Measurements from ENCODE around the gene HDGFL3. TPM values are rescaled to one million over a fixed set of nuclear protein-coding genes. Genes with fewer than 3 reads are reported as not detected.
A peak's percentile ranks its signal among the peaks of the same experiment; 100 is the strongest.

Gene HDGFL3
- total and polyA plus RNA-seq, 4 donors, result 7.3 to 41.0 (median 19.7) TPM

- H3K4me1 ChIP-seq (ENCODE audit: control insufficient read depth in 5 of 5, insufficient read depth in 5 of 5, low read length in 5 of 5), result peaks cover 0 to 31% (median 0%) of the 10 kb centered on the region in 5 donors
These were observed 95.2 kb downstream of the HDGFL3 start for GRCh38 chr15:83112233-83112955.

GRCh38 chr15:83111149-83111548 lies 96.5 kb downstream of the HDGFL3 start:
- H3K9ac ChIP-seq (ENCODE audit: insufficient read depth in 1 of 2, low read length in 2 of 2), result no peak overlapping the region
- TF ChIP-seq CTCF (IDR thresholded peaks at IDR 0.05; ENCODE audit: control extremely low read depth, extremely low read depth), result no peak
- H3K36me3 ChIP-seq (ENCODE audit: control insufficient read depth in 4 of 4, insufficient read depth in 4 of 4, low read length in 4 of 4), result peaks cover 0 to 6% (median 0%) of the 10 kb centered on the region in 4 donors
- H3K27ac ChIP-seq (ENCODE audit: low read depth in 1 of 2, low read length in 1 of 2), result no peak overlapping the region
- no peaks in the 10 kb centered on the region for H3K9me3 ChIP-seq (ENCODE audit: control insufficient read depth in 4 of 4, insufficient read depth in 3 of 4, low read length in 3 of 4)
- WGBS, 2 donors, result 95 to 100% methylated on average over 3 of the region's 3 CpGs
- ATAC-seq (ENCODE audit: insufficient read depth, low FRiP score), result no peak
- H3K4me3 ChIP-seq, result no peak overlapping the region
- no peak for DNase-seq
- H3K4me1 ChIP-seq (ENCODE audit: control insufficient read depth in 5 of 5, insufficient read depth in 5 of 5, low read length in 5 of 5), result peaks cover 0 to 33% (median 0%) of the 10 kb centered on the region in 5 donors
- H3K27me3 ChIP-seq (ENCODE audit: control insufficient read depth in 3 of 3, insufficient read depth in 3 of 3, low read length in 2 of 3), result peaks cover 0 to 20% (median 19%) of the 10 kb centered on the region in 3 donors

More at GRCh38 chr15:83112233-83112955, 95.2 kb downstream of the HDGFL3 start:
- 57 to 68% methylated on average over 8 of the region's 8 CpGs for WGBS, 2 donors
- peaks cover 0 to 15% (median 12%) of the 10 kb centered on the region in 3 donors for H3K27me3 ChIP-seq (ENCODE audit: control insufficient read depth in 3 of 3, insufficient read depth in 3 of 3, low read length in 2 of 3)
- no peaks in the 10 kb centered on the region for H3K9me3 ChIP-seq (ENCODE audit: control insufficient read depth in 4 of 4, insufficient read depth in 3 of 4, low read length in 3 of 4)
- H3K4me3 ChIP-seq, result no peak overlapping the region
- H3K36me3 ChIP-seq (ENCODE audit: control insufficient read depth in 4 of 4, insufficient read depth in 4 of 4, low read length in 4 of 4), result peaks cover 0 to 6% (median 0%) of the 10 kb centered on the region in 4 donors
- peak overlapping the region in 1 of 2 donors; percentile 65 for H3K27ac ChIP-seq (ENCODE audit: low read depth in 1 of 2, low read length in 1 of 2)
- no peak for TF ChIP-seq CTCF (IDR thresholded peaks at IDR 0.05; ENCODE audit: control extremely low read depth, extremely low read depth)
- no peak overlapping the region for H3K9ac ChIP-seq (ENCODE audit: insufficient read depth in 1 of 2, low read length in 2 of 2)
- ATAC-seq (ENCODE audit: insufficient read depth, low FRiP score) (no peak), DNase-seq (peak in 2 of 3 donors; percentile 19 to 21)

- Histone ChIP-seq H3K9me3 (ENCODE audit: control insufficient read depth in 4 of 4, insufficient read depth in 3 of 4, low read length in 3 of 4) (no peaks in the 10 kb centered on the region), H3K9ac (ENCODE audit: insufficient read depth in 1 of 2, low read length in 2 of 2) (no peak overlapping the region), H3K27ac (ENCODE audit: low read depth in 1 of 2, low read length in 1 of 2) (peak overlapping the region in 1 of 2 donors; percentile 2), H3K4me3 (no peak overlapping the region), H3K4me1 (ENCODE audit: control insufficient read depth in 5 of 5, insufficient read depth in 5 of 5, low read length in 5 of 5) (peaks cover 0 to 33% (median 0%) of the 10 kb centered on the region in 5 donors), H3K36me3 (ENCODE audit: control insufficient read depth in 4 of 4, insufficient read depth in 4 of 4, low read length in 4 of 4) (peaks cover 0 to 5% (median 0%) of the 10 kb centered on the region in 4 donors), H3K27me3 (ENCODE audit: control insufficient read depth in 3 of 3, insufficient read depth in 3 of 3, low read length in 2 of 3) (peaks cover 0 to 20% (median 19%) of the 10 kb centered on the region in 3 donors)
- WGBS, 2 donors, result 67 to 86% methylated on average over 3 of the region's 3 CpGs
- no peak for TF ChIP-seq CTCF (IDR thresholded peaks at IDR 0.05; ENCODE audit: control extremely low read depth, extremely low read depth)
- DNase-seq (no peak), ATAC-seq (ENCODE audit: insufficient read depth, low FRiP score) (no peak)
These were observed 97.2 kb downstream of the HDGFL3 start for GRCh38 chr15:83110381-83110780.

Data from lung (tissue), 12 donors.